H1 (cell line): Measurements from ENCODE around the gene PHAX. TPM values are rescaled to one million over a fixed set of nuclear protein-coding genes. Genes with fewer than 3 reads are reported as not detected.

Source experiments
- BRCA1 ChIP-seq: IDR thresholded peaks from 2 replicates; pipeline ENCODE4 v1.6.1; 2012; ENCODE audit warnings: low read depth, low read length, improper control_type of control experiment
- CHD7 ChIP-seq: fragments of 300-600 bp; sonication (generic); IDR thresholded peaks from 2 replicates; pipeline ENCODE4 v1.7.1; 2012; ENCODE audit warnings: low read length, moderate library complexity, mild to moderate bottlenecking, inconsistent platforms; ENCODE audit not compliant: insufficient replicate concordance
- RFX5 ChIP-seq: IDR thresholded peaks from 2 replicates; pipeline ENCODE4 v1.6.1; 2011; ENCODE audit warnings: low read depth, low read length, improper control_type of control experiment, borderline replicate concordance
- SIRT6 ChIP-seq: IDR thresholded peaks from one replicate; pipeline ENCODE4 v1.7.1; 2012; ENCODE audit warnings: low read length, inconsistent platforms
- TAF7 ChIP-seq: optimal IDR thresholded peaks from 2 replicates; pipeline ENCODE3; 2011; ENCODE audit warnings: low read depth, mild to moderate bottlenecking, inconsistent platforms, low read length, moderate library complexity, borderline replicate concordance
- polyA plus RNA-seq, 7 experiments: library from polyadenylated mRNA; depleted of rRNA in 3 of 7; stranded (reverse) in 5 of 7; unstranded in 2 of 7; fragments of >200 nt in 5 of 7; fragments of 200-250 nt in 2 of 7; gene quantifications; 1 replicate in 5 of 7; 2 replicates in 1 of 7; 4 replicates in 1 of 7; pipeline versions ENCODE4 v1.2.1 to v1.2.3, GENCODE V29; 2011 to 2013; ENCODE audit warnings: missing spikeins in 2 of 7, mixed read lengths in 2 of 7
- total RNA-seq: library from RNA; stranded (reverse); fragmentation: NEBNext Ultra II Directional; extraction: Animal tissue kit (Norgen Biotek cat#: 25700); gene quantifications from 2 replicates; pipeline ENCODE4 v1.2.1, GENCODE V29; 2021

The PHAX gene
- total and polyA plus RNA-seq, 2 of the 8 experiments (the other 6 are each of a cell fraction or from before 2014, with no cell fraction given): 32.1 to 59.5 TPM

- TF ChIP-seq TAF7 (no peak), BRCA1 (no peak), SIRT6 (no peak), RFX5 (no peak), CHD7 (no peak)
Observed at GRCh38 chr5:126575644-126576043, 25.1 kb upstream of the PHAX start (continued).
